ENCODE measurements around the gene CBFA2T2. TPM values are rescaled to one million over a fixed set of nuclear protein-coding genes. Genes with fewer than 3 reads are reported as not detected.

Gene CBFA2T2
- total RNA-seq, 1 donor from 2014 or later: 19.6 TPM

GRCh38 chr20:33672426-33673113 is 182.7 kb downstream of the CBFA2T2 start:
- Mint-ChIP-seq H3K4me3 (ENCODE audit: unreplicated experiment) (peak overlapping the region; percentile 86), H3K27ac (ENCODE audit: unreplicated experiment) (peak overlapping the region; percentile 71), H3K9me3 (ENCODE audit: unreplicated experiment) (no peaks in the 10 kb centered on the region), H3K4me1 (ENCODE audit: unreplicated experiment) (peaks cover 34% of the 10 kb centered on the region), H3K27me3 (ENCODE audit: unreplicated experiment) (no peaks in the 10 kb centered on the region), H3K36me3 (ENCODE audit: unreplicated experiment) (no peaks in the 10 kb centered on the region)
- no peak for TF ChIP-seq CTCF (IDR thresholded peaks at IDR 0.05)
- no peak for DNase-seq (ENCODE audit: extremely low spot score, unreplicated experiment)

DNA sequence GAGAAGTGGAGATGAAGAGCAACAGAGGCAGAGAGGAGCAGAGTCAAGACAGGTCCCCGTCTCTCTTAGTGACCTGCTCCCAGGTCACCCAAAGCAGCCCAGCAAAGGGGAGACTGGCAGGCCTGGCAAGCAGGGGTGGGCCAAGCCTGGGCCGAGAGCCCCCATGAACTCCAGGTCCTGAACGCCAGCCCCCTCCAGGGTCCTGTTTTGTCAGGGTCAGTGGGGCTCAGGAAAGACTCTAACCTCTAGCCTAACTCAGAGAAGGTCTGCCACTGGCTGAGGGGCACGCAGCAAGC is 183.2 kb downstream of the CBFA2T2 start:
- TF ChIP-seq CTCF (IDR thresholded peaks at IDR 0.05): no peak
- no peak for DNase-seq (ENCODE audit: extremely low spot score, unreplicated experiment)
- Mint-ChIP-seq H3K36me3 (ENCODE audit: unreplicated experiment) (no peaks in the 10 kb centered on the region), H3K4me1 (ENCODE audit: unreplicated experiment) (peaks cover 34% of the 10 kb centered on the region), H3K9me3 (ENCODE audit: unreplicated experiment) (no peaks in the 10 kb centered on the region), H3K27me3 (ENCODE audit: unreplicated experiment) (no peaks in the 10 kb centered on the region), H3K4me3 (ENCODE audit: unreplicated experiment) (peak overlapping the region; percentile 86), H3K27ac (ENCODE audit: unreplicated experiment) (peak overlapping the region; percentile 71)

GRCh38 chr20:33673410-33674293 is 183.8 kb downstream of the CBFA2T2 start:
- peak overlapping the region; percentile 86 for H3K4me3 Mint-ChIP-seq (ENCODE audit: unreplicated experiment)
- peaks cover 34% of the 10 kb centered on the region for H3K4me1 Mint-ChIP-seq (ENCODE audit: unreplicated experiment)
- no peaks in the 10 kb centered on the region for H3K27me3 Mint-ChIP-seq (ENCODE audit: unreplicated experiment)
- H3K27ac Mint-ChIP-seq (ENCODE audit: unreplicated experiment): peak overlapping the region; percentile 71
- no peaks in the 10 kb centered on the region for H3K9me3 Mint-ChIP-seq (ENCODE audit: unreplicated experiment)
- no peaks in the 10 kb centered on the region for H3K36me3 Mint-ChIP-seq (ENCODE audit: unreplicated experiment)
- no peak for DNase-seq (ENCODE audit: extremely low spot score, unreplicated experiment)
- TF ChIP-seq CTCF (IDR thresholded peaks at IDR 0.05): no peak

- no peak for TF ChIP-seq CTCF (IDR thresholded peaks at IDR 0.05)
- peak; percentile 92 for DNase-seq (ENCODE audit: extremely low spot score, unreplicated experiment)
- no peaks in the 10 kb centered on the region for H3K27me3 Mint-ChIP-seq (ENCODE audit: unreplicated experiment)
Measured at GRCh38 chr20:33674294-33675135, 184.6 kb downstream of the CBFA2T2 start, which contains the start of gene NECAB3. NECAB3 (minus strand) TSS chr20:33674428; CDS start chr20:33674352, 76 bp downstream.

More at GRCh38 chr20:33674294-33675135, 184.6 kb downstream of the CBFA2T2 start, which contains the start of gene NECAB3:
- Mint-ChIP-seq H3K27ac (ENCODE audit: unreplicated experiment) (peak within 1 kb of the TSS; percentile 71), H3K4me3 (ENCODE audit: unreplicated experiment) (peak within 1 kb of the TSS; percentile 86), H3K4me1 (ENCODE audit: unreplicated experiment) (peaks cover 34% of the 10 kb centered on the region), H3K36me3 (ENCODE audit: unreplicated experiment) (no peaks in the 10 kb centered on the region), H3K9me3 (ENCODE audit: unreplicated experiment) (no peaks in the 10 kb centered on the region)
